HG03039 (cell line): Measurements from ENCODE around the gene ZFP37.
A peak's percentile ranks its signal among the peaks of the same experiment; 100 is the strongest.
"Not testable (repeated sequence)": the region's sequence is repeated elsewhere in the genome, so short reads cannot be mapped to it uniquely, and the experiment has no call there.

Experiments used
- ATAC-seq: cut with Tn5 transposase; IDR thresholded peaks from one replicate; pipeline ENCODE4 v1.9.1; 2021; ENCODE audit warnings: mild to moderate bottlenecking, moderate library complexity; ENCODE audit not compliant: unreplicated experiment

Gene ZFP37

DNA sequence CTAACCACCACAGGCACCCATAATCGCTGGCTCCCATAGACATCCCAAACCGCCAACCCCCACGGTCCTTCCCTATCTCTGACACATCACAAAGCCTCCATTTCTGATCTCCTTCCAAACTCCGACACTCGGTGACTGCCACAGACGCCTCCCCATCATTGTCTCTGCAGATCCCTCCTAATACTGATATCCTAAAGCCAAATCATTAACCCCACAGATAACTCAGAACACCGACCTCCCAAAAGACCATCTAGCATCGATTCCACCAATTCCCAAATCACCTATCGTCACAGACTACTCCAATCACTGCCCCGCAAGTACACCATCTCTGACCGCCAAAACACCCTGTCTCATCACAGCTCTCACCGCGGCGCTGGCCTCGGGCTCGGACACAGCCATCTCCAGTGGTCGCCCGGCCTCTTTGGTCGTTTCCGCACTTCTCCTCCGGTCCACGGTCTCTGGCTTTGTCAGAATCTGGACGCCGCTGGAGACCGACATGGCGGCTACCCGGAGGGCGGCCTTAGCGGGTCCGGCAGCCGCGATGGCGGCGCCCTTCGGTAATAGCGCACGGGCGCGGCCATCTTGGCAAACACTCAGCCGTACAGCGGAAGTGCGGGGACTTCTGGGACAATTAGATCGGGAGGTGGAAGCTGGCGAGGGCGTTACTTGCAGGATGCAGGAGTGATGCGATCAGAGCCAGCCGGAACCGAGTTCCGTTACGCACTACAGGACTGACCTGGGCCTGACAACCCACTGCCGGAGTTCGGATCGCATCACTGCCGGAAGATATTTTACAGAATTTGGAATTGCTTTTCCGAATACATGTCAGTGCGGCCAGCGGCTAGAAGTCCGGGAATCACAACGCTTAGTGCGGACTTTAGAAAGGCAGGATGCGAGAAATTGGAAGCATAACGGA lies at the start of gene ZFP37:
ZFP37 (minus strand) TSS at position 534 of the 916 bp plus-strand sequence; CDS start at position 498, 36 bp downstream.
- ATAC-seq, result peak; percentile 96

GRCh38 chr9:113105345-113105744 lies 48.8 kb upstream of the ZFP37 start:
- not testable (repeated sequence) for ATAC-seq

GRCh38 chr9:113095561-113095960 lies 39.0 kb upstream of the ZFP37 start:
- no peak for ATAC-seq

- not testable (repeated sequence) for ATAC-seq
Observed at GRCh38 chr9:113089924-113090323, 33.4 kb upstream of the ZFP37 start.

DNA sequence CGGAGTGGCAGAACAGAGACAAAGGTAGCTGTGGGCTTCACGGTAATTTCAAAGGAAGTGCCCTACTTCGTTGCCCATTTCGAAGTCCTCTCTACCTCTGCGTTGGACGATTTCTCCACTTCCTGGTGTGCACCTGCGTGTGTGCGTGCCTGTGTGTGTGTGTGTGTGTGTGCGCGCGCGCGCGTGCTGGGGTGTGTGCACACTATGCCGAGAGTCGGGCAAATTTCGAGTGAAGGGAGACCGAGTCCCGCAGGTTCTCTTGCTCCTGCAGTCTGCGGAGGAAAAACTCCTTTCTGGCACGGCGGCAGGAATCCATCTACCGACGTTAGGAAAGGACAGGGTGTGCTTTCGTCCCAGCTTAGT lies 32.6 kb upstream of the ZFP37 start:
- ATAC-seq, result not testable (repeated sequence)

GRCh38 chr9:113088456-113089142 lies 32.1 kb upstream of the ZFP37 start:
- ATAC-seq, result not testable (repeated sequence)

DNA sequence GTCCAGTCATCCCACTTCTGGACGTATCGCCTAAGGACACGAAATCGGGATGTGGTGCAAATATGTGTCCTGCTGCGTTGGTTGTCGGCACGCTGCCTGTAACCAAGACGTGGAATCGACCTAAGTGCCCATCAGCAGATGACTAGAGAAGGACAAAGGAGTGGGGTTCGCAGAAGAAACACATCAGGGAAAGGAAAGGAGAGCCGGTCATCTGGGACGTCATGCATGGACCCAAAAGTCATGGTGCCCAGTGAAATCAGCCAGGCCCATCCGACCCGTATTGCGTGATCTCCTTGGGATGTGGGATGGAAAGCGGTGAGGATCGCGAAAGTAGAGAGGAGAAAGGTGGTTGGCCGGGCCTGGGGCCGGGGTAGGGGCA lies 6.4 kb upstream of the ZFP37 start:
- ATAC-seq, result not testable (repeated sequence)

GRCh38 chr9:113062256-113062931 lies 5.9 kb upstream of the ZFP37 start:
- not testable (repeated sequence) for ATAC-seq

- not testable (repeated sequence) for ATAC-seq
Observed at GRCh38 chr9:113061072-113061850, 4.7 kb upstream of the ZFP37 start.

DNA sequence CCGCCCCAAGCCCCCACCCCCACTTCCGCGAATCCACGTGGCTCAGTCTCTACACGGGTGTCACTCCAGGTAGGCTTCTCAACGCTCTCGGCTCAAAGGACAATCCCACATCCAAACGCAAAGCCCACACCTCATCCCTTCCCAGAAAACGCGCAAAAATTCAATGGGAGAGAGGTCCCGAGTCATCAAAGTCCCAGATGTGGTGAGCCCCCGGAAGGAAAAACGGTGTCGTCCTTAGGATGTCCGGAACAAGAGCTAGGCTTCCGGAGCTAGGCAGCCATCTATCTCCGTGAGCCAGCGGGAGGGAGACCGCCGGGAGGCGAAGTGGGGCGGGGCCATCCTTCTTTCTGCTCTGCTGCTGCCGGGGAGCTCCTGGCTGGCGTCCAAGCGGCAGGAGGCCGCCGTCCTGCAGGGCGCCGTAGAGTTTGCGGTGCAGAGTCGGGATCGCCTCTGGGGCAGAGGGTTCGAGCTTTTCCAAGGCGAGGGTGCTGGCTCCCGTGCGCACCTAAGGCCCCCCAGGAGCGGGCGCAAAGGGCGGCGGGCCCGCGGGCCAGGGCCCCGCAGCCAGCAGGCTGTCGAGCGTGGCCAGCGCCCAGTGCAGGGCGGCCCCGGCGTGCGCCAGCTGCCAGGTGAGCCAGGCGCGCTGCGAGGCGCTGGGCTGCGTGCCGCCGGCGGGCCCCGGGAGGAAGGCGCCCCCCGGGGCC lies 3.2 kb upstream of the ZFP37 start:
- not testable (repeated sequence) for ATAC-seq

DNA sequence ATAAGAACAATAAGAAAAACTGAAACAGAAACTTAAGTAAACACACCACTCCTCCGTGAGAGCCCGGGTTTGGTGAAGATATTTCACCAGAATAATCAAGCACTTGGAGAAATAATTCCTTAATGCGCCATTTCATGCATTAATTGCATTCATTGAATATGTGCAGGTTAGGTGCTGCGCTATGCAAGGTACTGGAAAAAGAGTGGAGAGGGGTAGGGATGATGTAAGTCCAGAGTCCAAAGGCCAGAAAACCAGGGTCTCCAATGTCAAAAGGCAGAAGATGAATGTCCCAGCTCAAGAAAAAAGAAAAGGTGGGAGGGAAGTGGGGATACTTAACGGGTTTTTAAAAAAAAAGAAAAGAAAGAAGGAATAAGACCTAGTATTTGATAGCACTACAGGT lies 669 bp upstream of the ZFP37 start:
- ATAC-seq, result no peak

- ATAC-seq, result no peak
Observed at GRCh38 chr9:113042884-113043657, 13.5 kb downstream of the ZFP37 start.

DNA sequence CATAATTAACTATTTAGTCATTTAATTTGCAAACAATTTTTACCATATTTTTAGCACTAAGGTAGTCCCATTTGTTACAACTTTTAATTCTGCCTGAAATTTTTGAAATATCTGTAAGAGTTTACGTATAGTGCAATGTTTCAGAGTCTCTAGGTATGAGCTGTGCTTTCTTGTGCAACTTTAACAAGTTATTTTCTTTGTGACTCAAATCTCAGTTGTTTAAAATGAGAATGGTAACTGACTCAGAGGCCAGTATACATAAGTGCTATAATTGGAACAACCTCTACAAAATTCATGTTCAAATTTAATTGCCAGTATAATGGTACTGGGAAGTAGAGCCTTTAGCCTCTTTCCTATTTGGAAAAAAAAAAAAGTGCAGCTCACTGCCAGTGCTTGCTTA lies 30.3 kb downstream of the ZFP37 start:
- no peak for ATAC-seq

- ATAC-seq, result no peak
Observed at GRCh38 chr9:113018247-113018646, 38.3 kb downstream of the ZFP37 start.

GRCh38 chr9:113012492-113012891 lies 44.0 kb downstream of the ZFP37 start:
- ATAC-seq, result no peak

GRCh38 chr9:113011911-113012381 lies 44.6 kb downstream of the ZFP37 start, which contains the start of gene ZNF883:
TSS of gene ZNF883 (minus strand) at chr9:113012192.
- ATAC-seq, result no peak

GRCh38 chr9:113005777-113006176 lies 50.7 kb downstream of the ZFP37 start:
- no peak for ATAC-seq

- ATAC-seq, result no peak
Observed at GRCh38 chr9:112997236-112997941, 59.1 kb downstream of the ZFP37 start.
